Measurements from ENCODE around the gene FN3K.
"Not testable (repeated sequence)": the region's sequence is repeated elsewhere in the genome, so short reads cannot be mapped to it uniquely, and the experiment has no call there.

FN3K gene

GRCh38 chr17:82737967-82738877 lies 2.8 kb downstream of the FN3K start:
- DNase-seq: no peak

GRCh38 chr17:82740906-82741759 lies 5.7 kb downstream of the FN3K start:
- no peak for DNase-seq

- no peak for DNase-seq
Measured at GRCh38 chr17:82743344-82744219, 8.2 kb downstream of the FN3K start.

GRCh38 chr17:82744736-82745135 lies 9.3 kb downstream of the FN3K start:
- not testable (repeated sequence) for DNase-seq

GRCh38 chr17:82745524-82745923 lies 10.1 kb downstream of the FN3K start:
- DNase-seq: no peak

- DNase-seq: no peak
Measured at GRCh38 chr17:82748756-82749155, 13.3 kb downstream of the FN3K start.

- DNase-seq: no peak
Measured at GRCh38 chr17:82750241-82750908, 15.0 kb downstream of the FN3K start.

- DNase-seq: no peak
Measured at GRCh38 chr17:82751171-82751570, 15.8 kb downstream of the FN3K start.

GRCh38 chr17:82751571-82752370 lies 16.4 kb downstream of the FN3K start, which contains the start of gene TBCD:
Gene TBCD, plus strand, starts transcription at chr17:82752065. Its CDS starts 129 bp downstream, at chr17:82752194.
- peak; percentile 77 for DNase-seq

- peak; percentile 10 for DNase-seq
Measured at GRCh38 chr17:82752371-82753200, 17.2 kb downstream of the FN3K start.

- no peak for DNase-seq
Measured at GRCh38 chr17:82753201-82753464, 17.7 kb downstream of the FN3K start.

- peak; percentile 96 for DNase-seq
Measured at GRCh38 chr17:82754297-82755208, 19.1 kb downstream of the FN3K start.

GRCh38 chr17:82756166-82756565 lies 20.8 kb downstream of the FN3K start:
- DNase-seq: no peak

GRCh38 chr17:82765371-82765770 lies 30.0 kb downstream of the FN3K start:
- DNase-seq: no peak

GRCh38 chr17:82767041-82767754 lies 31.8 kb downstream of the FN3K start:
- no peak for DNase-seq

- DNase-seq: no peak
Measured at GRCh38 chr17:82769041-82769440, 33.6 kb downstream of the FN3K start.

- no peak for DNase-seq
Measured at GRCh38 chr17:82772026-82772425, 36.6 kb downstream of the FN3K start.

GRCh38 chr17:82774456-82774855 lies 39.0 kb downstream of the FN3K start:
- not testable (repeated sequence) for DNase-seq
